SK-MEL-5 (cell line): Measurements from ENCODE around the gene ROR1. TPM values are rescaled to one million over a fixed set of nuclear protein-coding genes. Genes with fewer than 3 reads are reported as not detected.

Experiments
- DNase-seq: peaks from one replicate; pipeline ENCODE4 v3.0.0-alpha.2; 2016; ENCODE audit warnings: low read depth, low spot score
- in situ Hi-C: cut with HindIII; loops from 2 replicates; pipeline ENCODE4 v1.10.0; 2016; ENCODE audit warnings: low sequenced_read_pairs, high pct_unique_total_duplicates, low pct_unique_long_range_greater_than_20kb
- total RNA-seq: library from RNA; depleted of rRNA; stranded (reverse); fragments of >200 nt; shearing (Covaris generic); gene quantifications from 2 replicates; pipeline ENCODE4 v1.2.3, GENCODE V29; 2014

Gene ROR1
- total RNA-seq, 1 experiment from 2014 or later = 2.8 TPM

- in situ Hi-C loops = no loop called here
- no peak for DNase-seq
Observed at GRCh38 chr1:64030411-64030810, 256.6 kb downstream of the ROR1 start.

DNA sequence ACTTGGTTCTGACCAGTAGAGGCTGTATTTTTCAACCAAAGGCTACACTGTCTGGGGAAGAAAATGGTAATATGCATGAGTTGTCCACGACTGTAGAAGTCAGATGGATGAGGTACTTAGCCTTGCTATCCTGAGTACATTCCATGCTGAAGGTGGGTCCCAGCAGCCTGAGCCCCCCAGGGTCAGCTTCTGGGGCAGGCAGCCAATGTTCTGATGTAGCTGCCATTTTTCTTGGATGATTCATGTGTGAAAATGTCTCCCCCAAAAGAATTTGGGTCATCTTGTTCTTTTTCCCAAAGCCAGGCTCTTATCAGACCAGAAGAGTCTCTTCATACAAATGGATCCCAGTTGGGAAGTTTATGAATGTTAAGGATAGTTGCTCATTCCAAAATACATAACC is 257.4 kb downstream of the ROR1 start:
- in situ Hi-C loops = no loop called here
- DNase-seq = no peak

- DNase-seq = no peak
- in situ Hi-C loops = no loop called here
Observed at GRCh38 chr1:64033667-64034220, 259.9 kb downstream of the ROR1 start.

DNA sequence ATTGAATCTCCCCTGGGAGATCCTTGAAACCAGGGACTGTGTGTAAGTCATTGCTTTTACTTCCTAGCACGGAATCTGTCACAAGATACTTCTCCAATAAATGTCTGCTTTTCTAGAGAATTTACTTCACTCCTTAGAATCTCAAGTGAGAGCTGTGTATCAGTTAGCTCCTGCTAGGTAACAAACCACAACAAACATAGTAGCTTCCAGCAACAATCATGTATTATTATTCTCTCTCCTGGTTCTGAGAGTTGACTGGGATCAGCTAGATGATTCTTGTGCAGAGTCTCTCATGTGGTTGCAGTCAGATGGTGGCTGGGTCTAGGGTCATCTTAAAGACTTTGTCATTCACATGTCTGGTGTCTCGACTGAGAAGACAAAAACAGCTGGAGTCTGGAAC is 262.7 kb downstream of the ROR1 start:
- DNase-seq = no peak
- in situ Hi-C loops = no loop called here

- in situ Hi-C loops = no loop called here
- no peak for DNase-seq
Observed at GRCh38 chr1:64038119-64038518, 264.3 kb downstream of the ROR1 start.

GRCh38 chr1:64038965-64039364 is 265.1 kb downstream of the ROR1 start:
- DNase-seq = peak; percentile 51
- in situ Hi-C loops = no loop called here

GRCh38 chr1:64039390-64039926 is 265.6 kb downstream of the ROR1 start:
- DNase-seq = peak; percentile 92
- in situ Hi-C loops = no loop called here

- no peak for DNase-seq
- in situ Hi-C loops = no loop called here
Observed at GRCh38 chr1:64041371-64042131, 267.7 kb downstream of the ROR1 start.

DNA sequence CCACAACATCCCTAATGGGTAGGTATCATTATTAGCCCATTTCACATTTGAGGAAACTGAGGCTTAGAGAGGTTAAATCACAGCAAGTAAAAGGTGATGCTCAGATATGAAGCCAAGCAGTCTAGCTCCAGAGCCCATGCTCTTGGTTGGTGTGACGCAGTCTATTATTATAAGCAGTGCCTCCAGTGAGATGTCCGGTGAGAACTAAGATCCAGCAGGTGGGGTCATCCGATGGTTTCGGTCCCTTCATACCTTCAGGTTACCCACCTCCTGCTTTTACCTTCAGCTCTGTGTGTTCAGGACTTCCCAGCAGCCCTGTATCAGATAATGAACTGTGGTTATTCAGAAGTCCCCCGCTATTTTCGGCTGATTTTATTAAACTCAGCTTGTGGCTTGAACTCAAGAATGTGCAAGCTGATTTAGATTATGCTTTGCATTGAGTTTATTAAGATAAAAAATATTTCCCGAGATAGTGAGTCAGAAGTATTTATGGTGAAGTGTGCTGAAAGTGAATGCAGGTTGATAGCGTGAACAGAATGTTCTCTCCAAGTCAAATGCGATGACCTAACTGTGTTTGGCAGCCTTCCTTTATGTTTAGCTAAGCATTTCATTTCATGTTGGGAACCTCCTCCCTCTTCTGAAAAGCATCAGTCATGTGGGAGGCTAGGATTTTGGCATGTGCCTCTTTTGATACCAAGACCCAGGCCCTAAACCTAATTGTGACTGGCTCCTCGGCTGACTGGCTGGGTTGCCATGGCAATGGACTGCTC is 268.7 kb downstream of the ROR1 start:
- no peak for DNase-seq
- in situ Hi-C loops = no loop called here

- in situ Hi-C loops = no loop called here
- no peak for DNase-seq
Observed at GRCh38 chr1:64043288-64043687, 269.5 kb downstream of the ROR1 start.

DNA sequence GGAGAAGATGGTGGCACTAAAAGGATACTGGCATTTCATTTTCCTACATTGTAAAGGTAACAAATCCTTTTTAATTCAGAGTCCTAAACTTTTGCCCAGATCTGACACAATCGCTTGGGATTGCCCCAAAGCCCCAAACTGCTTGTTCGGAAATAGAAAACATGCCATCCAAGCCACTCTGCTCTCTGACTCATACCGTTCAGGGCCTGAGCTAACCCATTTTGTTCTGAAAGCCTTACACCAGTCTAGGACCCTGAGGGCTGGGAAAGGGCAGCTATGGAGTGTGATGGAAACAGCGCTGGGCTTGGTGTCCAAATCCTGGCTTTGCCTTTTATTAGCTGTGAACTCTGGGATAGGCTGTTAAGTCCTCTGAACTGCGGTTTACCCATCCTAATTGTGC is 270.2 kb downstream of the ROR1 start:
- in situ Hi-C loops = no loop called here
- no peak for DNase-seq

- in situ Hi-C loops = no loop called here
- DNase-seq = no peak
Observed at GRCh38 chr1:64046243-64046642, 272.4 kb downstream of the ROR1 start.

GRCh38 chr1:64046891-64047290 is 273.1 kb downstream of the ROR1 start:
- DNase-seq = no peak
- in situ Hi-C loops = no loop called here

- DNase-seq = no peak
- in situ Hi-C loops = no loop called here
Observed at GRCh38 chr1:64047549-64047996, 273.8 kb downstream of the ROR1 start.

- DNase-seq = no peak
- in situ Hi-C loops = no loop called here
Observed at GRCh38 chr1:64049900-64050540, 276.2 kb downstream of the ROR1 start.

GRCh38 chr1:64050601-64051000 is 276.8 kb downstream of the ROR1 start:
- no peak for DNase-seq
- in situ Hi-C loops = no loop called here

- in situ Hi-C loops = no loop called here
- DNase-seq = no peak
Observed at GRCh38 chr1:64051796-64052195, 278.0 kb downstream of the ROR1 start.

DNA sequence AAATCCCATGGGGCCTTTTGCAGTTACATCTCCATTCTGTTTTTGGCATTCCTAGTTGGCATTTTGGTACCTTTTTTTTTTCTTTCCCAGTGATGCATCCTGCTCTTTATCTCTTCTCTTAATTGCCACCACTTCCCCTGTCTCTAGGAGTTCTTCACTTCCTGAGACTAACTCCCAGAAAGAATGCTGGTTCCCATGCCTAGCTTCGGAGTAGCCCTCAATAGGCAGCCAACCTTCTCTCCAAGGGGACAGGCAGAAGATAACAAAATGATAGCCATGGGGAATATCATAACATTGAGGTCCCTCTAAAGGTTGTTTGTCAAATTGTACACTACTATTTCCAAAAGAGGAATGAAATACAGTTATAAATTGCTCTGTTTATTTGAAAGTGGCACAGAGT is 279.0 kb downstream of the ROR1 start:
- in situ Hi-C loops = no loop called here
- no peak for DNase-seq
